ENCODE results near the gene NPR2.

NPR2 gene

GRCh38 chr9:35763181-35763580 is 28.2 kb upstream of the NPR2 start:
- no peak for DNase-seq
- no peaks in the 10 kb centered on the region for H3K36me3 ChIP-seq (ENCODE audit: control insufficient read depth, insufficient read depth, low read length)
- no peak overlapping the region for H3K4me3 ChIP-seq (ENCODE audit: insufficient read depth, low read depth, low read length, poor library complexity, severe bottlenecking)
- H3K27me3 ChIP-seq (replicated peaks; ENCODE audit: control insufficient read depth, insufficient read depth, low read length, poor library complexity, severe bottlenecking) = no peaks in the 10 kb centered on the region
- H3K27ac ChIP-seq (ENCODE audit: insufficient read depth, low read length, poor library complexity, severe bottlenecking) = no peak overlapping the region
- H3K9me3 ChIP-seq (ENCODE audit: control insufficient read depth, low read length) = no peaks in the 10 kb centered on the region
- no peaks in the 10 kb centered on the region for H3K4me1 ChIP-seq (ENCODE audit: control insufficient read depth, insufficient read depth, low read length, poor library complexity, severe bottlenecking)

GRCh38 chr9:35763803-35764202 is 27.6 kb upstream of the NPR2 start:
- Histone ChIP-seq H3K4me1 (ENCODE audit: control insufficient read depth, insufficient read depth, low read length, poor library complexity, severe bottlenecking) (no peaks in the 10 kb centered on the region), H3K27me3 (replicated peaks; ENCODE audit: control insufficient read depth, insufficient read depth, low read length, poor library complexity, severe bottlenecking) (no peaks in the 10 kb centered on the region), H3K27ac (ENCODE audit: insufficient read depth, low read length, poor library complexity, severe bottlenecking) (no peak overlapping the region), H3K9me3 (ENCODE audit: control insufficient read depth, low read length) (no peaks in the 10 kb centered on the region), H3K4me3 (ENCODE audit: insufficient read depth, low read depth, low read length, poor library complexity, severe bottlenecking) (no peak overlapping the region), H3K36me3 (ENCODE audit: control insufficient read depth, insufficient read depth, low read length) (no peaks in the 10 kb centered on the region)
- DNase-seq = no peak

GRCh38 chr9:35766997-35767396 is 24.4 kb upstream of the NPR2 start:
- H3K4me1 ChIP-seq (ENCODE audit: control insufficient read depth, insufficient read depth, low read length, poor library complexity, severe bottlenecking) = no peaks in the 10 kb centered on the region
- no peak overlapping the region for H3K4me3 ChIP-seq (ENCODE audit: insufficient read depth, low read depth, low read length, poor library complexity, severe bottlenecking)
- no peaks in the 10 kb centered on the region for H3K27me3 ChIP-seq (replicated peaks; ENCODE audit: control insufficient read depth, insufficient read depth, low read length, poor library complexity, severe bottlenecking)
- H3K27ac ChIP-seq (ENCODE audit: insufficient read depth, low read length, poor library complexity, severe bottlenecking) = no peak overlapping the region
- no peaks in the 10 kb centered on the region for H3K9me3 ChIP-seq (ENCODE audit: control insufficient read depth, low read length)
- no peak for DNase-seq
- H3K36me3 ChIP-seq (ENCODE audit: control insufficient read depth, insufficient read depth, low read length) = no peaks in the 10 kb centered on the region

- H3K4me1 ChIP-seq (ENCODE audit: control insufficient read depth, insufficient read depth, low read length, poor library complexity, severe bottlenecking) = no peaks in the 10 kb centered on the region
- H3K4me3 ChIP-seq (ENCODE audit: insufficient read depth, low read depth, low read length, poor library complexity, severe bottlenecking) = no peak overlapping the region
- DNase-seq = no peak
- H3K9me3 ChIP-seq (ENCODE audit: control insufficient read depth, low read length) = no peaks in the 10 kb centered on the region
- no peaks in the 10 kb centered on the region for H3K27me3 ChIP-seq (replicated peaks; ENCODE audit: control insufficient read depth, insufficient read depth, low read length, poor library complexity, severe bottlenecking)
- no peak overlapping the region for H3K27ac ChIP-seq (ENCODE audit: insufficient read depth, low read length, poor library complexity, severe bottlenecking)
- no peaks in the 10 kb centered on the region for H3K36me3 ChIP-seq (ENCODE audit: control insufficient read depth, insufficient read depth, low read length)
Observed at GRCh38 chr9:35767458-35767857, 23.9 kb upstream of the NPR2 start.

GRCh38 chr9:35769763-35770162 is 21.6 kb upstream of the NPR2 start:
- H3K4me1 ChIP-seq (ENCODE audit: control insufficient read depth, insufficient read depth, low read length, poor library complexity, severe bottlenecking) = no peaks in the 10 kb centered on the region
- no peak overlapping the region for H3K27ac ChIP-seq (ENCODE audit: insufficient read depth, low read length, poor library complexity, severe bottlenecking)
- H3K9me3 ChIP-seq (ENCODE audit: control insufficient read depth, low read length) = no peaks in the 10 kb centered on the region
- DNase-seq = no peak
- no peak overlapping the region for H3K4me3 ChIP-seq (ENCODE audit: insufficient read depth, low read depth, low read length, poor library complexity, severe bottlenecking)
- H3K27me3 ChIP-seq (replicated peaks; ENCODE audit: control insufficient read depth, insufficient read depth, low read length, poor library complexity, severe bottlenecking) = no peaks in the 10 kb centered on the region
- H3K36me3 ChIP-seq (ENCODE audit: control insufficient read depth, insufficient read depth, low read length) = no peaks in the 10 kb centered on the region

GRCh38 chr9:35771075-35771433 is 20.3 kb upstream of the NPR2 start:
- peaks cover 2% of the 10 kb centered on the region for H3K36me3 ChIP-seq (ENCODE audit: control insufficient read depth, insufficient read depth, low read length)
- no peaks in the 10 kb centered on the region for H3K27me3 ChIP-seq (replicated peaks; ENCODE audit: control insufficient read depth, insufficient read depth, low read length, poor library complexity, severe bottlenecking)
- H3K4me1 ChIP-seq (ENCODE audit: control insufficient read depth, insufficient read depth, low read length, poor library complexity, severe bottlenecking) = no peaks in the 10 kb centered on the region
- no peaks in the 10 kb centered on the region for H3K9me3 ChIP-seq (ENCODE audit: control insufficient read depth, low read length)
- DNase-seq = no peak
- H3K4me3 ChIP-seq (ENCODE audit: insufficient read depth, low read depth, low read length, poor library complexity, severe bottlenecking) = no peak overlapping the region
- no peak overlapping the region for H3K27ac ChIP-seq (ENCODE audit: insufficient read depth, low read length, poor library complexity, severe bottlenecking)

- DNase-seq = no peak
- Histone ChIP-seq H3K27ac (ENCODE audit: insufficient read depth, low read length, poor library complexity, severe bottlenecking) (no peak overlapping the region), H3K9me3 (ENCODE audit: control insufficient read depth, low read length) (no peaks in the 10 kb centered on the region), H3K36me3 (ENCODE audit: control insufficient read depth, insufficient read depth, low read length) (peaks cover 5% of the 10 kb centered on the region), H3K27me3 (replicated peaks; ENCODE audit: control insufficient read depth, insufficient read depth, low read length, poor library complexity, severe bottlenecking) (no peaks in the 10 kb centered on the region), H3K4me3 (ENCODE audit: insufficient read depth, low read depth, low read length, poor library complexity, severe bottlenecking) (no peak overlapping the region), H3K4me1 (ENCODE audit: control insufficient read depth, insufficient read depth, low read length, poor library complexity, severe bottlenecking) (no peaks in the 10 kb centered on the region)
Observed at GRCh38 chr9:35771534-35771933, 19.9 kb upstream of the NPR2 start.

GRCh38 chr9:35771943-35772342 is 19.4 kb upstream of the NPR2 start:
- Histone ChIP-seq H3K27me3 (replicated peaks; ENCODE audit: control insufficient read depth, insufficient read depth, low read length, poor library complexity, severe bottlenecking) (no peaks in the 10 kb centered on the region), H3K36me3 (ENCODE audit: control insufficient read depth, insufficient read depth, low read length) (peaks cover 5% of the 10 kb centered on the region), H3K27ac (ENCODE audit: insufficient read depth, low read length, poor library complexity, severe bottlenecking) (no peak overlapping the region), H3K9me3 (ENCODE audit: control insufficient read depth, low read length) (no peaks in the 10 kb centered on the region), H3K4me1 (ENCODE audit: control insufficient read depth, insufficient read depth, low read length, poor library complexity, severe bottlenecking) (no peaks in the 10 kb centered on the region), H3K4me3 (ENCODE audit: insufficient read depth, low read depth, low read length, poor library complexity, severe bottlenecking) (no peak overlapping the region)
- DNase-seq = no peak

GRCh38 chr9:35774907-35775635 is 16.3 kb upstream of the NPR2 start:
- no peak overlapping the region for H3K4me3 ChIP-seq (ENCODE audit: insufficient read depth, low read depth, low read length, poor library complexity, severe bottlenecking)

GRCh38 chr9:35776018-35776417 is 15.4 kb upstream of the NPR2 start:
- no peak for DNase-seq
- no peak overlapping the region for H3K27ac ChIP-seq (ENCODE audit: insufficient read depth, low read length, poor library complexity, severe bottlenecking)
- H3K36me3 ChIP-seq (ENCODE audit: control insufficient read depth, insufficient read depth, low read length) = peaks cover 5% of the 10 kb centered on the region
- no peaks in the 10 kb centered on the region for H3K9me3 ChIP-seq (ENCODE audit: control insufficient read depth, low read length)
- no peaks in the 10 kb centered on the region for H3K27me3 ChIP-seq (replicated peaks; ENCODE audit: control insufficient read depth, insufficient read depth, low read length, poor library complexity, severe bottlenecking)
- no peak overlapping the region for H3K4me3 ChIP-seq (ENCODE audit: insufficient read depth, low read depth, low read length, poor library complexity, severe bottlenecking)
- no peaks in the 10 kb centered on the region for H3K4me1 ChIP-seq (ENCODE audit: control insufficient read depth, insufficient read depth, low read length, poor library complexity, severe bottlenecking)

More at GRCh38 chr9:35774907-35775635, 16.3 kb upstream of the NPR2 start:
- H3K27me3 ChIP-seq (replicated peaks; ENCODE audit: control insufficient read depth, insufficient read depth, low read length, poor library complexity, severe bottlenecking) = no peaks in the 10 kb centered on the region
- no peaks in the 10 kb centered on the region for H3K9me3 ChIP-seq (ENCODE audit: control insufficient read depth, low read length)
- no peak for DNase-seq
- no peaks in the 10 kb centered on the region for H3K4me1 ChIP-seq (ENCODE audit: control insufficient read depth, insufficient read depth, low read length, poor library complexity, severe bottlenecking)
- no peak overlapping the region for H3K27ac ChIP-seq (ENCODE audit: insufficient read depth, low read length, poor library complexity, severe bottlenecking)
- H3K36me3 ChIP-seq (ENCODE audit: control insufficient read depth, insufficient read depth, low read length) = peaks cover 5% of the 10 kb centered on the region

All from effector memory CD4-positive, alpha-beta T cell (primary cell).